ENCODE data around the gene NFS1.

NFS1 gene

DNA sequence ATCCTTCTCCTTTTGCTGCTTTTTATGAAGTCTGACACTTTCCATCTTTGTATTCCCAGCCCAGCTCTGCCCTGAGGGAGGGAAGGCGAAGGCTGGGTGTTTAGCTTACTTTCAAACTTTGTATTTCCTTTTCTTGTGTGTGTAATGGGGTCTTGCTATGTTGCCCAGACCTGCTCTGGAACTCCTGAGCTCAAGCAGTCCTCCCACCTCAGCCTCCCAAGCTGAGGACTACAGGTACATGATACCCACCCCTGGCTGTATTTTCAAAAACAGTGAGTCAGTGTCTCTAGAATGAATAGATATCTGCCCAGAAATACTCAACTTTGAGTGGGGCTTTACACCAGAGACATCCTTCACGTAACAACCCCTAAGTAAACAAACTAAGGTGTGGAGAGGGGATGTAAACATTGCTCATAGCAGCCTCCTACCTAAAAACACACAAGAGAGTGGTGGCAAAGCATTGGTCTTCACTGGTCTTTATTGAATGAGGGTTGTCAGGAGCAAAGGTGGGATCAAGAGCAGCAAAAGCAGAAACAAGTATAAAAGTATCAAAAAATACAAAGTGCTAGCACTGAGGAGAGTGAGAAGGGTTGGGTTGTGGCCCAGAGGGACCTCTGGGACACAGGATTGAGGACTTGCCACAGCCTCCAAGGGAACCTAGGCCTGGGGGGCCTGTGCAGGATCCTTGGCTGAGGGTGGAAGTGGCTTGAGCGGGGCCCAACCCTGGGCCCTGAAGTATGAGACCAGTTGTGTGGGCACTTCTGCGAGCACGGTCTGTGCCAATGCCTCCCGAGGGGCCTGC is 73.4 kb downstream of the NFS1 start:
- TF ChIP-seq, protein P1, sequence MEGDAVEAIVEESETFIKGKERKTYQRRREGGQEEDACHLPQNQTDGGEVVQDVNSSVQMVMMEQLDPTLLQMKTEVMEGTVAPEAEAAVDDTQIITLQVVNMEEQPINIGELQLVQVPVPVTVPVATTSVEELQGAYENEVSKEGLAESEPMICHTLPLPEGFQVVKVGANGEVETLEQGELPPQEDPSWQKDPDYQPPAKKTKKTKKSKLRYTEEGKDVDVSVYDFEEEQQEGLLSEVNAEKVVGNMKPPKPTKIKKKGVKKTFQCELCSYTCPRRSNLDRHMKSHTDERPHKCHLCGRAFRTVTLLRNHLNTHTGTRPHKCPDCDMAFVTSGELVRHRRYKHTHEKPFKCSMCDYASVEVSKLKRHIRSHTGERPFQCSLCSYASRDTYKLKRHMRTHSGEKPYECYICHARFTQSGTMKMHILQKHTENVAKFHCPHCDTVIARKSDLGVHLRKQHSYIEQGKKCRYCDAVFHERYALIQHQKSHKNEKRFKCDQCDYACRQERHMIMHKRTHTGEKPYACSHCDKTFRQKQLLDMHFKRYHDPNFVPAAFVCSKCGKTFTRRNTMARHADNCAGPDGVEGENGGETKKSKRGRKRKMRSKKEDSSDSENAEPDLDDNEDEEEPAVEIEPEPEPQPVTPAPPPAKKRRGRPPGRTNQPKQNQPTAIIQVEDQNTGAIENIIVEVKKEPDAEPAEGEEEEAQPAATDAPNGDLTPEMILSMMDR (IDR thresholded peaks at IDR 0.05): no peak
- H3K27ac Mint-ChIP-seq: peak overlapping the region; percentile 40
- no peaks in the 10 kb centered on the region for H3K4me1 Mint-ChIP-seq
- H3K36me3 Mint-ChIP-seq (ENCODE audit: low read depth): peaks cover 68% of the 10 kb centered on the region
- no peak for DNase-seq
- no peaks in the 10 kb centered on the region for H3K9me3 Mint-ChIP-seq
- no peak overlapping the region for H3K4me3 Mint-ChIP-seq
- no peaks in the 10 kb centered on the region for H3K27me3 Mint-ChIP-seq (ENCODE audit: low read depth, poor library complexity)

DNA sequence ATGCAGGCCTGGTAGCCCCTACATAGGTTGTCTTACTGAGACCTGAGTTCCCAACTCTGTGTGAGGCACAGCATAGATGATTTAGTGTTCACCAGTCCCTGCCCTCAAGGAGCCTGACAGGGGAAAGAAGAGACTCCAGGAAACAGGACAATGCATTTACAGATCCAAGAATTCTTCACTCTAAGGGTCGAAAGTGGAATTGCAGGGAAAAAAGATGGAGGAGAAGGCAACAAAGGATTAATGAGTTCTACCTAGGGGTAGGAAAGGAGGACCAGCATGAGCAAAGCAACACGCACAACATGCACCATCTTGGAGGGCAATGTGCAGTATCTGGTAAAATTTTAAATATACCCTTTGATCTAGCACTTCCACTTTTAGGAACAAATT is 77.6 kb downstream of the NFS1 start:
- TF ChIP-seq, protein P1 (IDR thresholded peaks at IDR 0.05): peak; percentile 15
- H3K9me3 Mint-ChIP-seq: no peaks in the 10 kb centered on the region
- H3K4me3 Mint-ChIP-seq: no peak overlapping the region
- peaks cover 38% of the 10 kb centered on the region for H3K36me3 Mint-ChIP-seq (ENCODE audit: low read depth)
- no peak for DNase-seq
- peaks cover 24% of the 10 kb centered on the region for H3K4me1 Mint-ChIP-seq
- no peak overlapping the region for H3K27ac Mint-ChIP-seq
- H3K27me3 Mint-ChIP-seq (ENCODE audit: low read depth, poor library complexity): peaks cover 9% of the 10 kb centered on the region

DNA sequence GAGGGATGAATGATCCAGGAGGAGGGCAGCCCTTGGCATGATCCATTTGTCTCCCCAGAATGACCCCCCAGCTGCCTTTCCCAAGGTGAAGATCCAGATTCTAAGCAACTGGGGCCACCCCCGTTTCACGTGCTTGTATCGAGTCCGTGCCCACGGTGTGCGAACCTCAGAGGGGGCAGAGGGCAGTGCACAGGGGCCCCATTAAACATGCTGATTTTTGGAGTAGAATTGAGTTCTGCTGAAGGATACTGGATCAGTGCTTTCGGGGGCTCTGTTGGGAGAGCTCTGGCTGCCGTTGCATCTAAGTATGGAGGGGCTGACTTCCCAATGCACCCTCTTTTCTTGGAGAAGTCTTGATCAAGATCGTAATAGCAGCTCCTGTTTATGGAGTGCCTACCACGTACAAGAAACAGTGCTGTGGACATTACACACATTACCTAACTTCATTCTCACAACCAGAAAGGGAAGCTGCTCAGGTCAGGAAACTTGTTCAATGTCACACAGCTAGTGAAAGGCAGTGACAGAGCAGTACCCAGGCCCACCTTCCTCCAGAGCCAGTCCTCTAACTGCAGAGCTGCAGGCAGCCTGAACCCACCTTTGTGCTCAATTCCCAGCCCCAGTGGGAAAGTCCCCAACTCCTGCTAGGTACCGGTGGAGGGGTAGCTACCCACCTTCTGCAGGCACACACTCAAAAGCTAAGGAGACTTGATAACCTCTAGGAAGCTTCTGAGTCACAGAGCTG is 78.2 kb downstream of the NFS1 start:
- no peak overlapping the region for H3K27ac Mint-ChIP-seq
- H3K27me3 Mint-ChIP-seq (ENCODE audit: low read depth, poor library complexity): peaks cover 9% of the 10 kb centered on the region
- no peaks in the 10 kb centered on the region for H3K9me3 Mint-ChIP-seq
- DNase-seq: no peak
- H3K4me3 Mint-ChIP-seq: no peak overlapping the region
- peaks cover 24% of the 10 kb centered on the region for H3K4me1 Mint-ChIP-seq
- peaks cover 32% of the 10 kb centered on the region for H3K36me3 Mint-ChIP-seq (ENCODE audit: low read depth)
- TF ChIP-seq, protein P1 (IDR thresholded peaks at IDR 0.05): no peak

DNA sequence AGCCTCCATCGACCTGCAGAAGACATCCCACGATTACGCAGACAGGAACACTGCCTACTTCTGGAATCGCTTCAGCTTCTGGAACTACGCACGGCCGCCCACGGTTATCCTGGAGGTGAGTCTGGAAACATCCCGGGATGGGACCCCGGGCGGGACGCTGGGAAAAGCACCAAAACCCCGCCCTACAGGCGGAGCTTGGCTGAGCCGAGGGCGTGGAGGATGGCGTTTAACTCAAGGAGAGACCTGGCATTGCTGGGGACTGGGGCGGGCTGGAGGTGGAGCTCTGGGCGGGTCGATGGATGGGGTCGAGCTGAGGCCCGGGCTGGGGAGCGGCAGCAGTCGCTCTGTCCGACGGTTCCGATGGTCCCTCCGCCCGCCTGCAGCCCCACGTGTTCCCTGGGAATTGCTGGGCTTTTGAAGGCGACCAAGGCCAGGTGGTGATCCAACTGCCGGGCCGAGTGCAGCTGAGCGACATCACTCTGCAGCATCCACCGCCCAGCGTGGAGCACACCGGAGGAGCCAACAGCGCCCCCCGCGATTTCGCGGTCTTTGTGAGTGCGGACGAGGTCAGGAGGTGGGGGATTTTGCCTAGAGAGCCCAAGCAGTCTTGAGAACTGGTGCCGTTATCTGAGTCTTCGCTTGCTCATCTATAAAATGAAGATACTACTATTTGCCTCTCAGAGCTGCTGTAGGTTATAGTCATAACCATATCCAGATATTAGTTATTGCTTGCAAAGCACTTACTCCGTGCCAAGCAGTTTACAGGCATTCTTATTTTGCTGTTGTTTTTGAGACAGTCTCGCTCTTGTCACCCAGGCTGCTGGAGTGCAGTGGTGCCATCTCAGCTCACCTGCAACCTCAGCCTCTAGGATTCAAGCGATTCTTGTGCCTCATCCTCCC is 79.7 kb downstream of the NFS1 start:
- H3K36me3 Mint-ChIP-seq (ENCODE audit: low read depth): peaks cover 18% of the 10 kb centered on the region
- peak; percentile 87 for DNase-seq
- peaks cover 14% of the 10 kb centered on the region for H3K27me3 Mint-ChIP-seq (ENCODE audit: low read depth, poor library complexity)
- no peaks in the 10 kb centered on the region for H3K9me3 Mint-ChIP-seq
- H3K4me1 Mint-ChIP-seq: peaks cover 24% of the 10 kb centered on the region
- H3K4me3 Mint-ChIP-seq: peak overlapping the region; percentile 91
- H3K27ac Mint-ChIP-seq: peak overlapping the region; percentile 32
- TF ChIP-seq, protein P1 (IDR thresholded peaks at IDR 0.05): peak; percentile 51

DNA sequence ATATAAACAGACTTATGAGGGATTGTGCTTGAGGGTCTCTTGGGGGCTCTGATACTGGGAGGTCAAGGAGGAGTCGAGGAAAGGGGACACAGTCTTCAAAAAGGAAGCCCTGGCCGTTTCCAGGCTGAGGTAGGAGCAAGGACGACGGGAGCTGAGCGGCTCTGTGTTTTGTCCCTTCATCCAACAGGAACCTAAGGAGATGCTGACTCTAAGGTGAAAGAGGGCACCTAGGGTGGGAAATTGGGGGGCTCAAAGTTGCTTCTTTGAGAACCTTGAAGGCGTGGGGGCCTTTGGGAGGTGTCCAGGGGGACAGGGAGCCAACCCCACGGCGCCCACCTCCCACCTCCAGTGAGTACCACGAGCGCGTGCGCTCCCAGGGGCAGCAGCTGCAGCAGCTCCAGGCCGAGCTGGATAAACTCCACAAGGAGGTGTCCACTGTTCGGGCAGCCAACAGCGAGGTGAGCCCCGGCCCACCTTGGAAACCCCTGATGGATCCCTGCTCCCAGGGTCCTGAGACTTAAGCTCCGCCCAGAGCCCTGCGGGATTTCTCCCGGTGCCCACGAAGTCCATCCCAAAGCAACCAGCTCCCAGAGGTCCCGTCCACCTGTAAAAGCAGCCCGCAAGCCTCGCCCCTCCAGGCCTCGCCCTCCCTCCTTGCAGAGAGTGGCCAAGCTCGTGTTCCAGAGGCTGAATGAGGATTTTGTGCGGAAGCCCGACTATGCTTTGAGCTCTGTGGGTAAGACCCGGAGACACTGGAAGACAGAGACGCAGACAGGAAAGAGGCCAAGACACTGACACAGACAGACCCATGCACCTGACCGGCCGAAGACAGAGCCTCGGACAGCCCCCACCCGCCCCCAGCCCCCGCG is 80.7 kb downstream of the NFS1 start:
- DNase-seq: peak; percentile 32
- TF ChIP-seq, protein P1 (IDR thresholded peaks at IDR 0.05): no peak
- Mint-ChIP-seq H3K4me3 (peak overlapping the region; percentile 91), H3K27me3 (ENCODE audit: low read depth, poor library complexity) (peaks cover 14% of the 10 kb centered on the region), H3K36me3 (ENCODE audit: low read depth) (peaks cover 14% of the 10 kb centered on the region), H3K27ac (peak overlapping the region; percentile 94), H3K9me3 (no peaks in the 10 kb centered on the region), H3K4me1 (peaks cover 24% of the 10 kb centered on the region)
